Measurements from ENCODE around the gene CCDC40. TPM values are rescaled to one million over a fixed set of nuclear protein-coding genes. Genes with fewer than 3 reads are reported as not detected.

CCDC40 gene
- total RNA-seq, 1 experiment from 2014 or later, result 16.3 TPM

DNA sequence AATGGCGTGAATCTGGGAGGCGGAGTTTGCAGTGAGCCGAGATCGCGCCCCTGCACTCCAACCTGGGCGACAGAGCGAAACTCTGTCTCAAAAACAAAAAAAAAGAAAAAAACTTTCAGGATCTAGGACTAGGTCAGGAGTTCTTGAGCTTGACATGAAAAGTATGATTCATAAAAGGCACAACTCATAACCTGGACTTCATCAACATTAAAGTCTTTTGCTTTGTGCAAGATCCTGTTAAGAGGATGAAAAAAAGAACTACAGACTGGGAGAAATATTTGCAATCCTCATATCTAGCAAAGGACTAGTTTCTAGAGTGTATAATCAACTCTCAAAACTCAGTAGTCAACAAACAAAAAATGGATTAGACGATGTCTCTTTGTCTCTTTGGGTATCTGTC, 40.7 kb upstream of the CCDC40 start:
- H3K4me1 Mint-ChIP-seq, result peaks cover 39% of the 10 kb centered on the region
- no peak overlapping the region for H3K27ac Mint-ChIP-seq
- H3K27me3 Mint-ChIP-seq (ENCODE audit: low read depth), result no peaks in the 10 kb centered on the region
- ATAC-seq (no peak), DNase-seq (ENCODE audit: low spot score) (no peak)
- no peak overlapping the region for H3K4me3 Mint-ChIP-seq
- ChIA-PET CTCF (interaction anchor here (5.3 kb wide), 1 partner anchor 12 kb away, joined by 42 read pairs; no protein-coding TSS in a partner anchor), POLR2A (no interaction called here)
- TF ChIP-seq ZNF423 (CRISPR knock-in tag; IDR thresholded peaks at IDR 0.05), result no peak
- no peak for TF ChIP-seq ZNF416 (CRISPR knock-in tag; IDR thresholded peaks at IDR 0.05)
- H3K36me3 Mint-ChIP-seq, result peaks cover 13% of the 10 kb centered on the region
- H3K9me3 Mint-ChIP-seq, result peaks cover 6% of the 10 kb centered on the region; the same call in 1 of the 2 replicates

DNA sequence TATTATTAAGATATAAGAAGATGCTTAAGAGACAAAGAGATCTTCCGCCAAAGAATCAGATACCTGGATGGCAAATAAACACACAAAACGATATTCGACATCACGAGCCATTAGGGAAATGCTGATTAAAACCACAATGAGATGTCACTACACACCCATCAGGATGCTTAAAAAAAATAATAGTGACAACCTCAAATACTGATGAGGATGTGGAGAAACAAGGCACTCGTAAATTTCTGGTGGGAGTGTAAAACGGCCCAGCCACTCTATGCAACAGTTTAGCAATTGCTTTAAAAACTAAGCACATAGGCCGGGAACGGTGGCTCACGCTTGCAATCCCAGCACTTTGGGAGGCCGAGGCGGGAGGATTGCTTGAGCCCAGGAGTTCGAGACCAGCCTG, 40.2 kb upstream of the CCDC40 start:
- Mint-ChIP-seq H3K4me3 (no peak overlapping the region), H3K4me1 (peaks cover 33% of the 10 kb centered on the region), H3K36me3 (peaks cover 18% of the 10 kb centered on the region), H3K27me3 (ENCODE audit: low read depth) (no peaks in the 10 kb centered on the region), H3K9me3 (peaks cover 6% of the 10 kb centered on the region; the same call in 1 of the 2 replicates), H3K27ac (no peak overlapping the region)
- ATAC-seq (no peak), DNase-seq (ENCODE audit: low spot score) (no peak)
- TF ChIP-seq JAZF1 (CRISPR knock-in tag; IDR thresholded peaks at IDR 0.05) (no peak), ZNF121 (CRISPR knock-in tag; IDR thresholded peaks at IDR 0.05) (no peak), RORB (CRISPR knock-in tag; IDR thresholded peaks at IDR 0.05) (no peak), MXD4 (CRISPR knock-in tag; IDR thresholded peaks at IDR 0.05; ENCODE audit: borderline replicate concordance) (no peak), ATF1 (CRISPR knock-in tag; IDR thresholded peaks at IDR 0.05) (no peak), ZNF671 (CRISPR knock-in tag; IDR thresholded peaks at IDR 0.05) (no peak), GABPB1 (CRISPR knock-in tag; IDR thresholded peaks at IDR 0.05) (no peak), NFYB (CRISPR knock-in tag; conservative IDR thresholded peaks at IDR 0.05; ENCODE audit: low read depth) (no peak), SMAD3 (CRISPR knock-in tag; IDR thresholded peaks at IDR 0.05; ENCODE audit: borderline replicate concordance) (no peak), NR2C2 (CRISPR knock-in tag; IDR thresholded peaks at IDR 0.05) (no peak), CBFB (CRISPR knock-in tag; IDR thresholded peaks at IDR 0.05; ENCODE audit: low read depth) (no peak), TEAD4 (CRISPR knock-in tag; IDR thresholded peaks at IDR 0.05) (no peak), GRHL2 (CRISPR knock-in tag; IDR thresholded peaks at IDR 0.05; ENCODE audit: insufficient replicate concordance, severe bottlenecking) (no peak), ETV6 (CRISPR knock-in tag; IDR thresholded peaks at IDR 0.05) (no peak), TP53 (CRISPR knock-in tag; IDR thresholded peaks at IDR 0.05) (no peak), ZNF317 (CRISPR knock-in tag; IDR thresholded peaks at IDR 0.05; ENCODE audit: borderline replicate concordance, low read depth) (no peak)
- TF ChIP-seq, protein P1, sequence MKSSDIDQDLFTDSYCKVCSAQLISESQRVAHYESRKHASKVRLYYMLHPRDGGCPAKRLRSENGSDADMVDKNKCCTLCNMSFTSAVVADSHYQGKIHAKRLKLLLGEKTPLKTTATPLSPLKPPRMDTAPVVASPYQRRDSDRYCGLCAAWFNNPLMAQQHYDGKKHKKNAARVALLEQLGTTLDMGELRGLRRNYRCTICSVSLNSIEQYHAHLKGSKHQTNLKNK (CRISPR knock-in tag; IDR thresholded peaks at IDR 0.05), result no peak
- TF ChIP-seq, protein P2, sequence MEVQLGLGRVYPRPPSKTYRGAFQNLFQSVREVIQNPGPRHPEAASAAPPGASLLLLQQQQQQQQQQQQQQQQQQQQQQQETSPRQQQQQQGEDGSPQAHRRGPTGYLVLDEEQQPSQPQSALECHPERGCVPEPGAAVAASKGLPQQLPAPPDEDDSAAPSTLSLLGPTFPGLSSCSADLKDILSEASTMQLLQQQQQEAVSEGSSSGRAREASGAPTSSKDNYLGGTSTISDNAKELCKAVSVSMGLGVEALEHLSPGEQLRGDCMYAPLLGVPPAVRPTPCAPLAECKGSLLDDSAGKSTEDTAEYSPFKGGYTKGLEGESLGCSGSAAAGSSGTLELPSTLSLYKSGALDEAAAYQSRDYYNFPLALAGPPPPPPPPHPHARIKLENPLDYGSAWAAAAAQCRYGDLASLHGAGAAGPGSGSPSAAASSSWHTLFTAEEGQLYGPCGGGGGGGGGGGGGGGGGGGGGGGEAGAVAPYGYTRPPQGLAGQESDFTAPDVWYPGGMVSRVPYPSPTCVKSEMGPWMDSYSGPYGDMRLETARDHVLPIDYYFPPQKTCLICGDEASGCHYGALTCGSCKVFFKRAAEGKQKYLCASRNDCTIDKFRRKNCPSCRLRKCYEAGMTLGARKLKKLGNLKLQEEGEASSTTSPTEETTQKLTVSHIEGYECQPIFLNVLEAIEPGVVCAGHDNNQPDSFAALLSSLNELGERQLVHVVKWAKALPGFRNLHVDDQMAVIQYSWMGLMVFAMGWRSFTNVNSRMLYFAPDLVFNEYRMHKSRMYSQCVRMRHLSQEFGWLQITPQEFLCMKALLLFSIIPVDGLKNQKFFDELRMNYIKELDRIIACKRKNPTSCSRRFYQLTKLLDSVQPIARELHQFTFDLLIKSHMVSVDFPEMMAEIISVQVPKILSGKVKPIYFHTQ (CRISPR knock-in tag; IDR thresholded peaks at IDR 0.05), result no peak
- ChIA-PET CTCF (interaction anchor here (0.6 to 4.2 kb wide), 3 partner anchors 11 to 606 kb away, joined by 3 to 21 read pairs (median 3); no protein-coding TSS in a partner anchor), POLR2A (no interaction called here)

DNA sequence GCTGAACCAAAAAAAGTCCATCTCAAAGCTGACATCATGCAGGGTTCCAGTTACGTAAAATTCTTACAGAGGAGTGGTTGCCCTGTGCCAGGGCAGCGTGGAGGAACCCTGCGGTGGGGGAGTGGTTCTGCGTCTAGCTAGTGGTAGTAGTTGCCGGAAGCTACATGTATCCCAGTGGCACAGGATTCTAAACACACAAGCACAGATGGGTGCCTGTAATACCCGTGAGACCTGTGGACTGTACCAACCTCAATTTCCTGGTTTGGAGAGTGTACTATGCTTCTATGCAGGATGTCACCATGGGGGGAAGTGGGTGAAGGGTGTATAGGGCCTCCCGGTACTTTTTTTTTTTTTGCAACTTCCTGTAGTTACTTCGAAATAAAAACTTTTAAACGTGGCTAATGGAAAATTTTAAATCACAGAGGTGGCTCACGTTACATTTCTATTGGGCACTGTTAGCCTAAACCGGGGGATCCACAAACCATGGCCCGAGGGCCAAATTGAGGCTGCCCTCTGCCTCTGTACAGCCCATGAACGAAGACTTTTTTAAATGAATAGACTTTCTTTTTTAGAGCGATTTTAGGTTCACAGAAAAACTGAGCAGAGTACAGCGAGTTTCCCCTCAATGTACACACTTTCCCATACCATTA, 39.3 kb upstream of the CCDC40 start:
- peaks cover 18% of the 10 kb centered on the region for H3K36me3 Mint-ChIP-seq
- peaks cover 30% of the 10 kb centered on the region for H3K4me1 Mint-ChIP-seq
- peaks cover 6% of the 10 kb centered on the region; the same call in 1 of the 2 replicates for H3K9me3 Mint-ChIP-seq
- no peak for DNase-seq (ENCODE audit: low spot score)
- no peaks in the 10 kb centered on the region for H3K27me3 Mint-ChIP-seq (ENCODE audit: low read depth)
- no peak; the same call in 1 of the 2 replicates for ATAC-seq
- CTCF ChIA-PET, result interaction anchor here (0.6 to 4.2 kb wide), 4 partner anchors 10 to 607 kb away, joined by 3 to 21 read pairs (median 3); no protein-coding TSS in a partner anchor
- POLR2A ChIA-PET, result no interaction called here
- H3K4me3 Mint-ChIP-seq, result no peak overlapping the region
- H3K27ac Mint-ChIP-seq, result peak overlapping the region; percentile 15; the same call in 1 of the 2 replicates
- TF ChIP-seq FOXJ3 (CRISPR knock-in tag; IDR thresholded peaks at IDR 0.05; ENCODE audit: borderline replicate concordance) (no peak), ZBTB21 (CRISPR knock-in tag; IDR thresholded peaks at IDR 0.05; ENCODE audit: borderline replicate concordance) (no peak), ZNF121 (CRISPR knock-in tag; IDR thresholded peaks at IDR 0.05) (no peak), GABPB1 (CRISPR knock-in tag; IDR thresholded peaks at IDR 0.05) (no peak), NFATC4 (CRISPR knock-in tag; IDR thresholded peaks at IDR 0.05) (no peak), MXD4 (CRISPR knock-in tag; IDR thresholded peaks at IDR 0.05; ENCODE audit: borderline replicate concordance) (no peak), ZNF263 (CRISPR knock-in tag; IDR thresholded peaks at IDR 0.05; ENCODE audit: low read depth) (no peak), ZNF396 (CRISPR knock-in tag; IDR thresholded peaks at IDR 0.05; ENCODE audit: borderline replicate concordance) (no peak), NR2C2 (CRISPR knock-in tag; IDR thresholded peaks at IDR 0.05) (no peak), ETV6 (CRISPR knock-in tag; IDR thresholded peaks at IDR 0.05) (no peak)
- TF ChIP-seq, protein P3, sequence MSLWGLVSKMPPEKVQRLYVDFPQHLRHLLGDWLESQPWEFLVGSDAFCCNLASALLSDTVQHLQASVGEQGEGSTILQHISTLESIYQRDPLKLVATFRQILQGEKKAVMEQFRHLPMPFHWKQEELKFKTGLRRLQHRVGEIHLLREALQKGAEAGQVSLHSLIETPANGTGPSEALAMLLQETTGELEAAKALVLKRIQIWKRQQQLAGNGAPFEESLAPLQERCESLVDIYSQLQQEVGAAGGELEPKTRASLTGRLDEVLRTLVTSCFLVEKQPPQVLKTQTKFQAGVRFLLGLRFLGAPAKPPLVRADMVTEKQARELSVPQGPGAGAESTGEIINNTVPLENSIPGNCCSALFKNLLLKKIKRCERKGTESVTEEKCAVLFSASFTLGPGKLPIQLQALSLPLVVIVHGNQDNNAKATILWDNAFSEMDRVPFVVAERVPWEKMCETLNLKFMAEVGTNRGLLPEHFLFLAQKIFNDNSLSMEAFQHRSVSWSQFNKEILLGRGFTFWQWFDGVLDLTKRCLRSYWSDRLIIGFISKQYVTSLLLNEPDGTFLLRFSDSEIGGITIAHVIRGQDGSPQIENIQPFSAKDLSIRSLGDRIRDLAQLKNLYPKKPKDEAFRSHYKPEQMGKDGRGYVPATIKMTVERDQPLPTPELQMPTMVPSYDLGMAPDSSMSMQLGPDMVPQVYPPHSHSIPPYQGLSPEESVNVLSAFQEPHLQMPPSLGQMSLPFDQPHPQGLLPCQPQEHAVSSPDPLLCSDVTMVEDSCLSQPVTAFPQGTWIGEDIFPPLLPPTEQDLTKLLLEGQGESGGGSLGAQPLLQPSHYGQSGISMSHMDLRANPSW (CRISPR knock-in tag; conservative IDR thresholded peaks at IDR 0.05; ENCODE audit: low read depth), result no peak
- TF ChIP-seq, protein P4, sequence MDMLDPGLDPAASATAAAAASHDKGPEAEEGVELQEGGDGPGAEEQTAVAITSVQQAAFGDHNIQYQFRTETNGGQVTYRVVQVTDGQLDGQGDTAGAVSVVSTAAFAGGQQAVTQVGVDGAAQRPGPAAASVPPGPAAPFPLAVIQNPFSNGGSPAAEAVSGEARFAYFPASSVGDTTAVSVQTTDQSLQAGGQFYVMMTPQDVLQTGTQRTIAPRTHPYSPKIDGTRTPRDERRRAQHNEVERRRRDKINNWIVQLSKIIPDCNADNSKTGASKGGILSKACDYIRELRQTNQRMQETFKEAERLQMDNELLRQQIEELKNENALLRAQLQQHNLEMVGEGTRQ (CRISPR knock-in tag; IDR thresholded peaks at IDR 0.05), result no peak

Data from WTC11 (cell line).